8988T (cell line): Measurements from ENCODE around the gene KDM4B.

ENCODE experiments used
- DNase-seq: peaks from one replicate; pipeline ENCODE4 v3.0.0; 2011

The KDM4B gene

DNA sequence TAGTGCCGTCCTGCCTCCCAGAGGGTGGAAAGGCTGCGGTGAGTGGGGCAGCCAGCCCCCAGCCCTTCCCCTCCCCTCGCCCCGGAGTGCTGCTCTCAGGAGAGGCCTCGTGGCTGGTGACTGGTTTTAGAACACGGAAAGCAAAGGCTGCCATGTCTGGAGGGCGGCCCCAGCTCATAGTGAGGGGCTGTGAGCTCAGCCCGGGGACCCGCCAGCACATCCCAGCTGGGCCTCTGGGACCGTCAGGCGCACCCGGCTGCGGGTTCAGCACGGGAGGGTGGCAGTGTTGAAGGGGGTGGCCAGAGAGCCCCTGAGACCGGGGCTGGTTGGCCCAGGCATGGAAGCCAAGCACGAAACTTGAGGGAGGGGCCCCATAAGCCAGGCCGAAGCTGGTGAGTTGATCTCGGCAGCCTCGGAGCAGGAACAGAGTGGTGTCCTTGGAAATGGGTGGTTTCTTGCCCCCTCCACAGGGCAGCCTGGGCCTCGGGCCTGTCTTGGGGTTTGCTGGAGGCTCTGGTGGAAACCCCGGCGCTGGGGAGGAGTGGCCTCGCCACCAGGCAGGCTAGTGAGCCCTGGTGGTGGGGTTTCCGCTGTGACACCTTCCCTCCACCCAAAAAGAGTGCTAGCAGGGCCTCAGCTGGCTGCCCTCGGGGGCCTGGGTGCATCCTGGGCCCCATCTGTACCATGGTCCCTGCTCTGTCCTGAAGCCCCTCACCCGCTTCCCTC, 157.7 kb downstream of the KDM4B start:
- DNase-seq = no peak

DNA sequence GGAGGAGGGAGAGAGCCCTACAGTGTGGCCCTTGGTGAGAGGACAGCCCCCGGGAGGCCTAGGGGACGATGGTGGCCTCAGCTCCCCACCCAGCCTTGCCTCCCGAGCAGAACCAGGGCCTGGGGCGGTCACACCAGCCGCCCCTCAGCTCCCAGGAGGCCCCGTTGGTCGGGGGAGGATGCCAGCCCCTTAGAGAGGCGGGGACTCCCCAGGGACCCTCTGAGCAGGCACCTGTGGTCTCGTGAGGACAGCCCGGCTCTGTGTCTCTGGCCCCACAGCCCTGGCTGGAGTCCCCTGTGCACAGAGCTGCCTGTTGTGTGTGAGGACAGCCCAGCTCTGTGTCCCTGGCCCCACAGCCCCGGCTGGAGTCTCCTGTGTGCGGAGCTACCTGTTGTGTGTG, 158.8 kb downstream of the KDM4B start:
- DNase-seq = no peak

DNA sequence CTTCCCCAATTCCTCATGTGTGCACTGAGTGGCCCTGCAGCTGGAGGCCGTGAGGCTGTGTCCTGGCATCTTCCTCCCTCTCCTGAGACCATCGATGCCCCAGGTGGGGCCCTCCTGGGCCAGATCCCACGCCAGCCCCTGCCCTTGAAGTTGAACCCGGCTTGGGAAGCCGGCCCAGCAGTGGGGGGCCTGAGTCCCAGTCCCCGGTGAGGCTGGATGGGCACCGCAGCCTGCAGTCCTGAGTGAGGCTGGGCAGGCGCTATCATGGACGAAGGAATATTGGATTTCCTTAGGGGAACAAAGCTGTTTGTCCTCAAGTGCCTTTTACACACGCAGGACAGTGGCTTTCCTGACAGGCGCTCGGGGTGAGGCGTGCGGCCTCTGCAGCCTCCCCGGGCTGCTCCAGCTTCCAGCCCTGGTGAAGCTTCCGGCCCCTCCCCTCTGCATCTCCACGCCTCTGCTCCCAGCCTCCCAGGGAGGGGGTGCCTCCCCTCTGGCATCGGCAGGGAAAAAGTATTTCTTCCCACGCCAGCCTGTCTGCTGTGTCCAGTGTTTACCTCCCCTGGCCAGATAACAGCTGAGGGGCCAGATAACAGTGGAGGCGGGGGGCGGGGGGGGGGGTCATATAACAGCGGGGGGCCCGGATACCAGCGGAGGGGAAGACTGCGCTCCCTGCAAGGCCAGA, 159.5 kb downstream of the KDM4B start:
- no peak for DNase-seq

DNA sequence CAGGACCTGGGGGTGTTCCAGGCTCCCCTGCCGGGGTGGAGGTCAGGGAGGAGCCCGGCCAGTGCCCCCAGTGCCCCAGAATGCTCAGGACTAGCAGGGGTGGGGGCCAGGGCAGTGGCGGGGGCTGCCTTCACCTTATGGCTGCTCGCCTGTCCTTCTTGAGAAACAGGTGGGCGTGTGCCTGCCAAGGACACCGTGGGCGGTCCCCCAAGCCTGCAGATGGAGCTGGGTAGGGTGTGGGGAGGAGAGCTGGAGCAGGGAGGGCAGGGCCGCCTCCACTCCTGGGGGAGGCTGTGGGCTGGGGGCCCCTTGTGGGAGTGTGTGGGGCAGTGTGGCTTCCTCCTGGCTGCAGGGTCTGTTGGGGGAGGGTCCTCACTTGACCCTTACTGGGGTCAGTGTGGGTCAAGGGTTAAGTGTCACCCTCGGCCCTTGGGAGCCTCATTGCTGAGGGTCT, 160.1 kb downstream of the KDM4B start:
- no peak for DNase-seq

DNA sequence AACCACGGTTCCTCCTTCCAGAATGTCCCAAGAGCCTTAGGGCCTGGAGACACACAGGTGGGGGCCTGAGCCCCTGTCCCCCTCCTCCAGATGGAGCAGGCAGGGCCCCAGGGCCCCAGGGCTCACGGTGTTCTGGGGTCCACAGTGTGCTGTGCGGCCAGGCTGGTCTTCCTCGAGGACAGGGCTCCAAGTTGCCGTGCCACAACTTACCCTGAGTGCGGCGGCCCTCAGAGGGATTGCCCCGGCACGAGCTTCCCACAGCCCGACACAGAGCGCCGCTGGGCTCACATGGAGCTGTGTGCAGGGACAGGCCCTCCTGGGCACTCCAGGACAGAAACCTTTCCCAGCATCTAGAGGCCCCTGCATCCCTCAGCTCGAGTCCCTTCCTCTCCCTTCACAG, 160.8 kb downstream of the KDM4B start:
- no peak for DNase-seq

DNA sequence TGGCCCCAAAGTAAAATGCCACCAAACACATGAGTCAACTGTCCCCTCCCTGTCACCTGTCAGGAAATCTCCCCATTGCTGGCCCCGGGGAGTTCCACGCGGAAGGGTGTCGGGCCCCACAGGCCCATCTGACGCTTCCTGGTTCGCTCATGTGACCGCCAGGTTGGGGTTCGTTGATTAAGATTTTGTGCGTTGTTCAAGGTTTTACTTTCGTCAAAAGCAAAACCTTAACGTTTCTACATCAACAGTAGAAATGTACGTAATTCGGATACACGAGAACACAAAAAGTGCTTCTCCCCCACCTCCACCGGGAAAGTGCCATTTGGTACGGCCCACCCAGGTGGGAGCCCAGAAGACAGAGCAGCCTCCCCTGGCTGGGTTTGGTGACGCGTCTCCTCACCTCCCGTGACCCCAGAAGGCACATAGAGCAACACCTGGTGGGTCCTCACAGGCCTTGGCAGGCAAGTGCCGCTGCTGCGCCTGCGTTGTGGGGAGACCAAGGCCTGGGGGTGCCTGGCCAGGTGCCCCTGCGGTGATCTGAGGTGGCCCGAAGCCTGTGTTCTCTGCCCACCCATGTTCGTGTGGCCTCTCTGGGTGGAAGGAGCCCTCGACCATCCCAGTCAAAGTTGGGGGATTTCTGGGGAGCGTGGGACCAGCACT, 161.6 kb downstream of the KDM4B start:
- DNase-seq = no peak

DNA sequence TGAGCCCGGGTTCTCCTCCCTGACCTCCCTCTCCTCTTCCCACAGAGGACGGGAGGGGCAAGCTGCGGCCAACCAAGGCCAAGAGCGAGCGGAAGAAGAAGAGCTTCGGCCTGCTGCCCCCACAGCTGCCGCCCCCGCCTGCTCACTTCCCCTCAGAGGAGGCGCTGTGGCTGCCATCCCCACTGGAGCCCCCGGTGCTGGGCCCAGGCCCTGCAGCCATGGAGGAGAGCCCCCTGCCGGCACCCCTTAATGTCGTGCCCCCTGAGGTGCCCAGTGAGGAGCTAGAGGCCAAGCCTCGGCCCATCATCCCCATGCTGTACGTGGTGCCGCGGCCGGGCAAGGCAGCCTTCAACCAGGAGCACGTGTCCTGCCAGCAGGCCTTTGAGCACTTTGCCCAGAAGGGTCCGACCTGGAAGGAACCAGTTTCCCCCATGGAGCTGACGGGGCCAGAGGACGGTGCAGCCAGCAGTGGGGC, 162.2 kb downstream of the KDM4B start:
- no peak for DNase-seq

DNA sequence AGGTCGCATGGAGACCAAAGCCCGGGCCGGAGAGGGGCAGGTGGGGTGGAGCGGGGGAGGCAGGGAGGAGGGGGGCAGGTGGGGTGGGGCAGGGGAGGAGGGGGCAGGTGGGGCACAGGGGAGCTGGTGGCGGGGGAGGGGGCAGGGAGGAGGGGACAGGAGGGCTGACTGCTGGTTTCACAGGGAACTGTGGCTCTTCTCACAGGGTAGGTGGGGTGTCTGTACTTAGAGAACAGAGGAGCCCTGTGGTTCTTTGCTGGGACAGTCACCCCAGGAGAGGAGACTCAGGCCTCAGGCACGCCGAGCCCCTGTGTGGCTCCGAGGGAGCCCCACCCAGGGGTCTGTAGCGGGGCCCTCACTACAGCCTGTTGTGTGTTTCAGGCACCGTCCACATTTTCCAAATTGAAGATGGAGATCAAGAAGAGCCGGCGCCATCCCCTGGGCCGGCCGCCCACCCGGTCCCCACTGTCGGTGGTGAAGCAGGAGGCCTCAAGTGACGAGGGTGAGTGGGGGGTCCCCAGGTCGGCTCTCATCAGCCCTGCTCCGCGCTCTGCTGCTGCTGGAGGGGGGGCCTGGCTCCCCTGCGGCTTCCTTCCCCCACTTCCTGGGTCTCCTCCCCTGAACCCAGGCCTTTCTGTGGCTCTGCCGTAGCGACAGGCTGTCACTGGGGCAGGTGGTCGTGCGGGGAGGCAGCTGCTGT, 162.7 kb downstream of the KDM4B start:
- DNase-seq = no peak

DNA sequence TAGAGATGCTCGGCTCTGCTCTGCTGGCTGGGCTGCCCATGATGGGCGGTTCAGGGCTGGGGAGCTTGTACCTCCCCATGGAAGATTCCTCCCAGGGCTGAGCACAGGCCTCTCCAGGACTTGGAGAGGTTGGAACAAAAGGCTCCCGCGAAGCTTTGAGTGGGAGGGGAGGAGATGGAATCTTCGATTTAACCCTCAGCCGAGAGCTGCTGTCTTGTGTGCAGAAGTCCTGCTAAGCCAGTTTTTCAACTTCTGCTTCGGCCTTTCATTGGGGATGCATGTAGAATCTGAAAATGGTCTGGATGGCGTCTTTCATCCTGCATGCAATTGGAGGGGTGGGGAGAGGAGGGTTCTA, 163.3 kb downstream of the KDM4B start:
- DNase-seq = no peak

DNA sequence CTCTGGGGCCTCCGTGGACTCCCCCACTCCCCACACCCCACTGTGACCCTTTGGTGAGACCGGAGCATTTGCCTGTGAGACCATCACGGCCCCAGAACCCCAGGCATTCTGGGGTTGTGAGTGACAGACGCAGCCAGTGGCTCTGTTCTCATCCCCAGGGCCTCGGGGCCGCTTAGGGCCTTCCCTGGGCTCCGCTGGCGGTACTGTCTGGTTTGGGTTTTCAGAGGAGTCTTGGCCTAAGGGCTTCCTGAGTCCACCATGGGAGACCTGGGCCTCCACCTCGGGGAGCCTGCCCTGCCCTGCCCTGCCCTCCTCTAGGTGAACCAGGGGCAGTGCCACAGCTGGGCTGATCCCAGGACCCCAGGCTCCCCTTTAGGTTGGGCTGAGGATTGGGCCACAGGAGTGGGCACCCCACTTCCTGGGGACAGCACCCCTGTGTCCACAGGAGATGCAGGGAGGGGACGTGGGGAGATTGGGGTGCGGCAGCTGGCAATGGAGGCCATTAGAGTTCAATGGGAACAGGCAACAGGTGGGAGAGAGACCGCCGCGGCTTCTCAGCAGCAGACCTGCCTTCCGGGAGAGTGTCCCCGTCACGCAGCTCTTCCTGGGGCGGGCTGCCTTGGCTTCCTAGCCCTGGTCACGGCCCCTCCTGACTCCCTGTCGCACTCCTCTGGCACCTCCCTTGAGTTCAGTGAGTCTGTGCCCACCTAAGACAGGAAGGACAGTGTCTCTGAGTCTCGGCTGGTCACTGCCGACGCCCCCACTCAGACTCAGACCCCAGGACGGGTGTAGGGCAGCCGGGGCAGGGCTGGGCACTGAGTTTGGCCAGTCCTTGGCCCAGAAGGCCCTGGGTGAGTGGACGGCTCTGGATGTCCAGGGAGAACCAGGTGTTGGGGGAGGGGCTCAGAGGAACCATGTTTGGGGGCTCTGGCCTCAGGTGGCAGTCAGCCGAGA, 164.1 kb downstream of the KDM4B start:
- DNase-seq = no peak

DNA sequence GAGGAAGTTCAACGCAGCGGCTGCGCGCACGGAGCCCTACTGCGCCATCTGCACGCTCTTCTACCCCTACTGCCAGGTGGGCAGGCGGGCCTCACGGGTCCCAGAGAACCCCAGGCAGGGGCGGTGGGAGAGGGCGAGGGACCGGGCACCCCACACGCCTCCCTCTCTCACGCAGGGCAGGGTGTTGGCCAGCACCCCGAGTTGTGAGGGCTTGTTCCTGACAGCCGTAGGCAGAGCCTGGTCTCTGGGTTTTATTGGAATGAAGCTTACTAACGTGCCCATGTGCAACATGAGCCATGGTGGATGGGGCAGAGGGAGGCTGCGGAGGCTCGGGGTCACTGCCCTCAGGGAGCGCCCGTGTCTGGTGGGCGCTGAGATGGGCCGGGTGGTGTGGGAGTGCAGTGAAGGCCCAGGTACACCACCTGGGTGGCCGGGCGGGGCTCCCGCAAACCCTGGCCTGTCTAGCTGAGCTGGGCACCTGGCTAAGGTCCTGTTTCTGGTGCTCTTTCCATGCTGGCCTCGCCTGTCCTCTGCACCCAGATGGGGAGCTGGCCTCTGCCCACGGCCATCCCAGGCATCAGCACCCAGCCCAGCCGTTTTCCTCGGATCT, 165.2 kb downstream of the KDM4B start:
- no peak for DNase-seq

DNA sequence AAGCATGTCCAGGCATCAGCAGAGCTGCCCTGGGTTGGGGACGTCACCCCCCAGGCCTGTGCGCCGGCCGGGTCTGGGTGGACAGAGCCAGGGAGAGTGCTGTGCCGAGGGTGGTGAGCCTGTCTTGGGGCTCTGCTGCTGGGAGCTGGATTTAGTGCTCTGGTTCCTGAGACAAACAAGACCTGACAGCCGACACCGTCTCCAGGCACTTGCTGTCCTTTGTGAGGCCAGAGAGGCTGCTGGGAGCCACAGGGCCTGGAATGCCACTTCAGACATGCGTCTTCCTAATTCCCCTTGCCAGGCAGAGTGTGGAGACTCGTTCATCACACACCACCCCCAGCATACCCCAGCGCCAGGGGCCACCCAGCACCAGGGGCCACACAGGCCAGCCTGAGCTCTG, 165.8 kb downstream of the KDM4B start:
- DNase-seq = no peak

DNA sequence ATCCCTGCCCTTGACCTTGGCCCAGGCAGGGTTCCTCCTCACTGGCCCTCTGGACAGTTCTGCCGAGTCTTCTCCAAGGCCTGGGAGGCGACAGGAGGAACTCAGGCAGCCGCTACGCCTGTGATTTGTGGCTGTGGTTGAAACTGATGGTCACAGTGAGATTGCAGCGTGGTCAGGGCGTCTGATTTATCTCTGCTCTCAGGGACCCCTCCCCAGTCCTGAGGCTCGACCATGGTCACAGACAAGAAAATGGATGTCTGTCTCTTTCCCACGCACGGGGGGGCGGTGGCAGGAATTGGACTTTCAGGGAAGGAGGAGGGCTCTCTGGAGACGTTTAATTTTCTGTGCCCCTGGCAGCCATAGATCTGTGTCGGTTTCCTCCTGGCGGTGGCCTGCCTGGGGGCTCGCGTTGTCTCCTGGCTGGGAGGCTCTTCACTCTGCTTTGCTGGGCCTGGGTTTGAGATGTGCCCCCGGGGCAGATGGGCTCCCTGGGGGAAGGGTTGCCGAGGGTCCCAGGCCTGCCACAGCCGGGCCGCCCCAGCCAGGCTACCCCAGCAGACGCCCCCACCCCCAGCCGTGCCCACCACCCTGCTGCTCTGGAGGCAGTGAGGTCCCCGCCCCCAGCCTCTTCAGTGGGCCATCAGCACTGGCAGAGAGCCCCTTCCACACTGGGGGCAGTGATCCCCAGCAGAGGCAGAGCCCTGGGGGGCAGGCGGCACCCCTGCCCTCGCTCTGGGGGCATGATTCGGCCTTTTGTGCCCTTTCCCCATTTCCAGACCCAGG, 167.4 kb downstream of the KDM4B start:
- no peak for DNase-seq

DNA sequence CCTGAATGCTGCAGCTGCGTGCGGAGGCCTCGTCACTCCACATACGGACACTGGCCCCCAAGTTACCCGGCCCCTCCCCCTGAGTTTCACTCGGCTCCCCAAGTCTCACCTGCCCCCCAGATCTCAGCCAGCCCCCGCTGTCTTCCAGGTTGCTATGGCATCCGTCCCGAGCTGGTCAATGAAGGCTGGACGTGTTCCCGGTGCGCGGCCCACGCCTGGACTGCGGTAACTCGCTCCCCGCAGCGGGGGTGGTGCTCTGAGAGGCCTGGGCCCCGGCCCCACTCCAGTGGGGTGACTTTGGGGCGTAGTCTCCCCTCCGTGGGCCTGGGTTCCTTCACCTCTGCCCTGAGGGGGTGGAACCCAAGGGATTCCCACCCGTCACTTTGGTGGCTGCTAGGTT, 168.2 kb downstream of the KDM4B start:
- DNase-seq = no peak

DNA sequence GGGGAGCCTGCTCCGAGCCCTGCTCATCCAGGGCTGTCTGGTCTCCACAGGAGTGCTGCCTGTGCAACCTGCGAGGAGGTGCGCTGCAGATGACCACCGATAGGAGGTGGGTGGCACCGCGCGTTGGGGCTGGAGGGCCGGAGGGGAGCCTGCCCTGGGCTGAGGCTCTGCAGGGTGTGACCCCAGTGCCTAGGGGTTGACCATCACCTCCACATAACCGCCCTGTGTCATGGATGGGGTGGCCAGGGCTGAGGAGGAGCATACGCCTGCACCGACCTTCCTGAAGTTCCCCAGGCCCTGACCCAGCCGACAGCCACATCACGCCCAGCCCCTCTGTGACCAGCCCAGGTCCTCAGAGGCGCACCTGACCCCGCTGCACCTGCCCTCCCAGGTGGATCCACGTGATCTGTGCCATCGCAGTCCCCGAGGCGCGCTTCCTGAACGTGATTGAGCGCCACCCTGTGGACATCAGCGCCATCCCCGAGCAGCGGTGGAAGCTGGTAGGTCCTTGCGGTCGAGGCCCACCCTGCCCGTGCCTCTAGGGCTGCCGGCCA, 168.7 kb downstream of the KDM4B start:
- no peak for DNase-seq

DNA sequence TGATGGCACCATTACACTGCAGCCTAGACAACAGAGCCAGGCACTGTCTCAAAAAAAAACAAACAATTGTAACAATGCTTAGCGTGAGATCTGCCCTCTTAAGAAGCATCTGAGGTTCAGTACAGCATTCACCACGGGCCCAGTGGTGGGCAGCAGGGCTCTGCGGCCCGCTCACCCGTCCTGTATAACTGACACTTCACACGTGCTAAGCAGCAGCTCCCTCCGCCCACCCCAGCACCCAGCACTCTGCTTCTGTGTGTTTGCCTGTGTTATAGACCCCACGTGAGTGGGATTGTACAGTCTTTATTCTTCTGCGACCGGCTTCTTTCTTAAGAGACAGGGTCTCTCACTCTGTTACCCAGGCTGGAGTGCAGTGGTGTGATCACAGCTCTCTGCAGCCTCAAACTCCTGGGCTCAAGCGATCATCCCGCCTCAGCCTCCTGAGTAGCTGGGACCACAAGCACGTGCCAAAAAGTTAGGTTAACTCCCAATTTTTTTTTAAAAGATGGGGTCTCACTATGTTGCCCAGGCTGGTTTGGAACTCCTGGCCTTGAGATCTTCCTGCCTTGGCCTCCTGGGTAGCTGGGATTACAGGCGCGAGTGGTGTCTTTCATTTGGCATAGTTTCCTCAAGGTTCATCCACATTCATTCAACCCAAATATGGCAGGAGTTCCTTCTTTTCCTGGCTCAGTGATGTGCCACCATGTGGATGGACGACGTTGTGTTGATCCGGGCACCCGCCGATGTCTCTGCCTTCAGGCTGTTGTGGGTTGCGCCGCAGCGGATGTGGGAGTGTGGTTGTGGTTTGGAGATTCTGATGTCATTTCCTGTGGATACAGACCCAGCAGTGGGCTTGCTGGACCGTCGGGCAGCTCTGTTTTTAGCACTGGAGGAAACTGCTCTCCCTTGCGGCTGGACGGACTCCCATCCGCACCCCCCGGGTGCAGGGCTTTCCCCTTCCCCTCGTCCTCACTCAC, 170.0 kb downstream of the KDM4B start:
- no peak for DNase-seq

DNA sequence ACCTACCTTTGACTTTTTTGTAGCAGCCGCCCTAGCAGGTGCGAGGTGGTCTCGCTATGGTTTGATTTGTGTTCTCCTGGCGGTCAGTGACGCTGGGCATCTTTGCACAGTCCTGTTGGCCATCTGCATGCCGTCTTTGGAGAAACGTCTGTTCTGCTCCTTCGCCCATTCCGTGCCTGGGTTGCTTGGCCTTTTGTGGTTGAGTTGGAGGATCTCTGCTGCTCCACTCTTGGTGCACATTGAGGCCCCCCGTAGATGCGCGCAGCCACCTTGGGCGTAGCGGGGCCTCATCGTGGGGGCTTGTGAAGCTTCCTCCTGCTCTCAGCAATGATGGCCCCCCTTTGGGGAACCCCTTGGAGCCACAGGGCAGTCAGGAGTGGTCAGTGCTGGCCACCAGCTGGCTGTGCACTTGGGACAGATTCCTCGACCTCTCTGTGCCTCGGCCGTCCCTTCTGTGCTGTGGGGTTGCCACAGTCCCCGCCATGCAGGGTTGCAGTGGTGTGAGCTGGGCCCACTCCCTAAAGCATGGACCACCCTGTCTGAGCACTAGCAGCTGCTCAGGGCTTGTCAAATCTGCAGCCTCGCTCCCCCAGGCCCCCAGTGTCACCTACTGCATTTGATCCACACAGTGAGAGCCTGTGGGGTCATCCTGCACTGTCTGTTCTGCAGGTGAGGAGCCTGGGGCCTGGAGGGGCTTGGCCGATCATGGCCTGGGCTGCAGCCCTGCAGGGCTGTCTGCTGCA, 170.8 kb downstream of the KDM4B start:
- no peak for DNase-seq

DNA sequence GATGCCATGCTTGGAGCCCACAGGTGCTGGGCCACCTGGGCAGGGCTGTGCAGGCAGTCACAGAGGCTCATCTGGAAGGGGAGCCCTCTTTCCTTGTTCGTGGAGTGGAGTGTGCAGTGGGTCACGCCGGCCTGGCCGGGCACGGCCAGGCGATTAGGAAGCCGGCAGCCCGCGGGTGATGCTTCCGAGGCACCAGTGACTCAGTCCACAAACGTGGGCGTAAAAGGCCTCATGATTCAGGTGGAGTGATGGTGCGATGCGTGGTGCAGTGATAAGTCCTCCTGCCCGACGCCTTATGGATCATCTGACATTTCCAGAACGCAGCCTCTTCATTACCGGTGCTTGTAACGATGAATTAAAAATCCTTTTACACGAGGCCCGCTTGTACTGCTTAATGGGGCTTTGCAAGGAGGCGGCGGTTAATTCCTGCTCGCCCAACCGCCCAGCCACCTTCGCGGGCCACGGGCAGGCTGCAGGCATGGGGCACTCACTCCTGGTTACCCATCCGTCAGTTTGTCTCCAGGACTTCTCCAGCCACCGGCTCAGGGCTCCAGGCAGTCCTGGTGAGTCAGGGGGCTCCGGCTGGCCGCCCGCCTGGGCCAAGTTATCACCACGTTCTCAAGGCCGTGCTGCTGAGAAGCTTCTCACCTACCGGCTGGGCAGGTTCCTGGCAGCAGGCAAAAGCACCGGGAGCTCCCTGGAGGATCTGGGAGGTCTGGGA, 172.4 kb downstream of the KDM4B start:
- DNase-seq = no peak
